ENCODE measurements around the gene CCDC82.
A peak's percentile ranks its signal among the peaks of the same experiment; 100 is the strongest.
"Not testable (repeated sequence)": the region's sequence is repeated elsewhere in the genome, so short reads cannot be mapped to it uniquely, and the experiment has no call there.

Gene CCDC82

GRCh38 chr11:96389720-96390487, at the start of gene CCDC82, which contains the start of gene JRKL:
Gene CCDC82 (minus strand): TSS chr11:96389912. CDS start chr11:96384747, 5,165 bp downstream.
Gene JRKL (plus strand): TSS chr11:96390013. CDS start chr11:96390650, 637 bp downstream.
- DNase-seq, result peak; percentile 97 to 100

- not testable (repeated sequence) for DNase-seq
These were observed 42.9 kb upstream of the CCDC82 start for GRCh38 chr11:96432654-96433053.

GRCh38 chr11:96430668-96431067, 41.0 kb upstream of the CCDC82 start:
- no peak for DNase-seq

GRCh38 chr11:96424693-96425092, 35.0 kb upstream of the CCDC82 start:
- DNase-seq, result no peak

GRCh38 chr11:96413408-96413807, 23.7 kb upstream of the CCDC82 start:
- no peak for DNase-seq

- no peak for DNase-seq
These were observed 23.2 kb upstream of the CCDC82 start for GRCh38 chr11:96412761-96413381.

- DNase-seq, result not testable (repeated sequence)
These were observed 21.7 kb upstream of the CCDC82 start for GRCh38 chr11:96411412-96411811.

GRCh38 chr11:96400697-96401096, 11.0 kb upstream of the CCDC82 start:
- DNase-seq, result no peak

- DNase-seq, result no peak
These were observed 8.2 kb upstream of the CCDC82 start for GRCh38 chr11:96397863-96398262.

- DNase-seq, result no peak
These were observed 6.9 kb upstream of the CCDC82 start for GRCh38 chr11:96396637-96397036.

- DNase-seq, result no peak
These were observed 5.1 kb upstream of the CCDC82 start for GRCh38 chr11:96394773-96395172.

GRCh38 chr11:96393753-96394348, 4.1 kb upstream of the CCDC82 start:
- DNase-seq, result peak; percentile 22 to 76

- DNase-seq, result peak in 1 of 2 experiments; percentile 40
These were observed 2.1 kb upstream of the CCDC82 start for GRCh38 chr11:96391698-96392307.

- DNase-seq, result no peak
These were observed 728 bp upstream of the CCDC82 start for GRCh38 chr11:96390488-96390792.

- peak; percentile 56 to 89 for DNase-seq
These were observed 607 bp downstream of the CCDC82 start for GRCh38 chr11:96388891-96389719.

- no peak for DNase-seq
These were observed 4.5 kb downstream of the CCDC82 start for GRCh38 chr11:96385187-96385586.

- DNase-seq, result no peak
These were observed 5.6 kb downstream of the CCDC82 start for GRCh38 chr11:96384156-96384555.

- no peak for DNase-seq
These were observed 12.9 kb downstream of the CCDC82 start for GRCh38 chr11:96376796-96377195.

GRCh38 chr11:96373826-96374225, 15.9 kb downstream of the CCDC82 start:
- DNase-seq, result no peak

GRCh38 chr11:96367342-96367741, 22.4 kb downstream of the CCDC82 start:
- no peak for DNase-seq

GRCh38 chr11:96366024-96366423, 23.7 kb downstream of the CCDC82 start:
- no peak for DNase-seq

GRCh38 chr11:96365493-96365892, 24.2 kb downstream of the CCDC82 start:
- DNase-seq, result no peak

- DNase-seq, result no peak
These were observed 27.9 kb downstream of the CCDC82 start for GRCh38 chr11:96361778-96362177.

All from NCI-H526 (cell line).